Erythroblast (primary cell): Measurements from ENCODE around the gene CDC25A.

ENCODE experiments used
- GATA1 ChIP-seq: IDR thresholded peaks from 2 replicates; pipeline ENCODE4 v1.6.1; 2011; ENCODE audit warnings: low read depth, mild to moderate bottlenecking, control low read depth, low read length, moderate library complexity
- POLR2A ChIP-seq: IDR thresholded peaks from 2 replicates; pipeline ENCODE4 v1.6.1; 2011; ENCODE audit warnings: mild to moderate bottlenecking, low read length

DNA sequence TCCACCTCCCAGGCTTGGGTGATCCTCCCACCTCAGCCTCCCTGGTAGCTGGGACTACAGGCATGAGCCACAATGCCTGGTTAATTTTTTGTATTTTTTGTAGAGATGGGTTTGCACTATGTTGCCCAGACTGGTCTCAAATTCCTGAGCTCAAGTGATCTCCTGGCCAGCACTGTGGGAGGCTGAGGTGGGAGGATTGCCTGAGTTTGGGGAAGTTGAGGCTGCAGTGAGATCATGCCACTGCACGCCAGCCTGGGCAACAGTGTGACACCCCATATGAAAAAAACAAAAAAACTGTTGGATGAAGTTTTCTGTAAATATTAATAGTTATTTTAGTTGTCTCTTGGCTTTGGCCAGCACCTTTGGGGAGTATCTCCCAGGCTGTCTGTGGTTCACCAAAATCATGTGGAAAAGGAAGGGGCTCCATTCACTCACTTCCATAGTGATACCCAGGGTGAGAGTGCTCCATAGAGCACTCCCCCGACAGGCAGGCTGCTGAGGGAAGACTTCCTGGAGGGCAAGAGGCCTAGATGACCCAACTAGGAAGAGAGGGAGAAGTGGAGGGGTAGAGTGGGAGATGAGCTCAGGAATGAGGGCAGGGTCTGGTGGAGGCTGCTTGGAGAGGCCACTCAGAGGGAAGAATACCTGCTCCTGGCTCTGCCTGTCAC is 47.1 kb downstream of the CDC25A start:
- TF ChIP-seq POLR2A (no peak), GATA1 (no peak)
